B cell (primary cell): ENCODE data around the gene KPNA3. TPM values are rescaled to one million over a fixed set of nuclear protein-coding genes. Genes with fewer than 3 reads are reported as not detected.

Experiments
- ATAC-seq: fragments of 200-7000 bp; cut with Tn5 transposase; one replicate; pipeline ENCODE4 v1.10.0; 2021; ENCODE audit warnings: low read depth, mild to moderate bottlenecking, moderate number of reproducible peaks, moderate library complexity
- CTCF ChIA-PET: fragments of 350-600 bp; sonication (Branson Sonifier 250); formaldehyde crosslinking; loops from one replicate; lab custom pipeline; 2021; ENCODE audit warnings: antibody characterized with exemption, inconsistent platforms; lab: Charles Lee
- POLR2A ChIA-PET: fragments of 350-600 bp; sonication (Branson Sonifier 250); formaldehyde crosslinking; loops from one replicate; lab custom pipeline; 2021; ENCODE audit warnings: antibody characterized with exemption; lab: Charles Lee
- DNase-seq: peaks from one replicate; pipeline ENCODE4 v3.0.0; 2013
- H2AFZ ChIP-seq: 2 replicates; pipeline ENCODE4 v1.6.1; 2012; ENCODE audit warnings: mild to moderate bottlenecking, low read depth, low read length; ENCODE audit not compliant: insufficient read depth, poor library complexity, severe bottlenecking
- H3K27ac ChIP-seq, 2 donors: 1 replicate in 1 of 2; 2 replicates in 1 of 2; pipeline ENCODE4 v1.5.1; 2012 to 2013; ENCODE audit warnings: low read length in 2 of 2, mild to moderate bottlenecking in 2 of 2, moderate library complexity in 1 of 2
- H3K27me3 ChIP-seq, 4 experiments: fragments of 200-600 bp in 1 of 4; sonication (generic) in 1 of 4; replicated peaks in 1 of 4; 1 replicate in 2 of 4; 2 replicates in 2 of 4; pipeline versions ENCODE4 v1.6.1 to v1.7.0; 2013 to 2016; ENCODE audit warnings: low read length in 3 of 4, mild to moderate bottlenecking in 2 of 4, mixed read lengths in 1 of 4, moderate library complexity in 1 of 4; ENCODE audit not compliant: insufficient read depth in 4 of 4, control insufficient read depth in 3 of 4; ENCODE audit errors: control extremely low read depth in 1 of 4
- H3K36me3 ChIP-seq, 2 experiments: replicated peaks in 1 of 2; 1 replicate in 1 of 2; 2 replicates in 1 of 2; pipeline versions ENCODE4 v1.6.1 to v1.7.1; 2013; ENCODE audit warnings: low read length in 1 of 2; ENCODE audit not compliant: insufficient read depth in 2 of 2, control insufficient read depth in 1 of 2; ENCODE audit errors: control extremely low read depth in 1 of 2, extremely low read depth in 1 of 2
- H3K4me1 ChIP-seq, 2 donors: fragments of 200-600 bp in 1 of 2; sonication (generic) in 1 of 2; 1 replicate in 1 of 2; 2 replicates in 1 of 2; pipeline versions ENCODE4 v1.5.1 to v1.6.1; 2013 to 2017; ENCODE audit warnings: low read length in 2 of 2; ENCODE audit not compliant: control insufficient read depth in 2 of 2, insufficient read depth in 2 of 2
- H3K4me2 ChIP-seq: replicated peaks from 2 replicates; pipeline ENCODE3; 2012; ENCODE audit warnings: mild to moderate bottlenecking, low read depth, low read length; ENCODE audit not compliant: poor library complexity, severe bottlenecking
- H3K4me3 ChIP-seq, 5 experiments: fragments of 200-600 bp in 1 of 5; sonication (generic) in 1 of 5; 1 replicate in 3 of 5; 2 replicates in 2 of 5; pipeline versions ENCODE4 v1.5.1 to v1.7.0; 2011 to 2016; ENCODE audit warnings: low read length in 4 of 5, mild to moderate bottlenecking in 4 of 5, low read depth in 2 of 5, control low read depth in 1 of 5, moderate library complexity in 1 of 5; ENCODE audit not compliant: insufficient read depth in 1 of 5; ENCODE audit errors: control extremely low read depth in 1 of 5, extremely low read depth in 1 of 5
- H3K79me2 ChIP-seq: fragments of 200-600 bp; sonication (generic); one replicate; pipeline ENCODE4 v1.6.0; 2016; ENCODE audit warnings: low read length; ENCODE audit not compliant: control insufficient read depth, insufficient read depth
- H3K9ac ChIP-seq: fragments of 200-600 bp; sonication (generic); 2 replicates; pipeline ENCODE4 v1.6.1; 2017; ENCODE audit warnings: mild to moderate bottlenecking, low read length, moderate library complexity
- H3K9me3 ChIP-seq, 3 donors: one replicate each; pipeline versions ENCODE4 v1.6.1 to v1.7.1; 2013; ENCODE audit warnings: low read length in 2 of 3; ENCODE audit not compliant: control insufficient read depth in 2 of 3, insufficient read depth in 1 of 3; ENCODE audit errors: control extremely low read depth in 1 of 3
- H4K20me1 ChIP-seq: 2 replicates; pipeline ENCODE4 v1.6.0; 2012; ENCODE audit warnings: mild to moderate bottlenecking, low read length; ENCODE audit not compliant: insufficient read depth, control insufficient read depth, poor library complexity, severe bottlenecking
- H3K27ac Mint-ChIP-seq: one replicate; pipeline ENCODE4 v1.8.0; 2021; ENCODE audit warnings: mixed read lengths
- H3K27me3 Mint-ChIP-seq: one replicate; pipeline ENCODE4 v1.8.0; 2021; ENCODE audit warnings: mixed read lengths
- H3K4me1 Mint-ChIP-seq: one replicate; pipeline ENCODE4 v1.8.0; 2021; ENCODE audit warnings: mixed read lengths
- H3K4me3 Mint-ChIP-seq: one replicate; pipeline ENCODE4 v1.8.0; 2021; ENCODE audit warnings: mixed read lengths
- H3K9me3 Mint-ChIP-seq: one replicate; pipeline ENCODE4 v1.8.0; 2022; ENCODE audit warnings: mixed read lengths; ENCODE audit not compliant: insufficient read depth
- EZH2 ChIP-seq: IDR thresholded peaks from 2 replicates; pipeline ENCODE4 v1.6.1; 2012; ENCODE audit warnings: borderline replicate concordance, low read depth, mild to moderate bottlenecking, moderate library complexity, low read length; ENCODE audit not compliant: insufficient read depth, poor library complexity, severe bottlenecking
- WGBS: methylation state at CpG from one replicate; pipeline ENCODE4 v1.1.5; 2013; ENCODE audit warnings: missing lambda C conversion rate; ENCODE audit not compliant: insufficient coverage; 5-methylcytosine and 5-hydroxymethylcytosine counted together
- intact Hi-C: fragments of 100-400 bp; cut with micrococcal nuclease; formaldehyde crosslinking; loops from one replicate; pipeline ENCODE4 v1.10.0; 2022
- polyA plus RNA-seq: library from polyadenylated mRNA; depleted of rRNA; stranded (reverse); fragments of >200 nt; gene quantifications from 2 replicates; pipeline ENCODE4 v1.2.3, GENCODE V29; 2012
- total RNA-seq, 2 donors: library from RNA; stranded (reverse); fragments of 120-200 nt in 1 of 2; gene quantifications; 1 replicate in 1 of 2; 2 replicates in 1 of 2; pipeline versions ENCODE4 v1.2.3 to v1.2.4, GENCODE V29; 2013 to 2022
- TF ChIP-seq, protein P1 (sequence below): fragments of 200-600 bp; IDR thresholded peaks from one replicate; pipeline ENCODE4 v1.8.0; 2022; ENCODE audit warnings: antibody characterized with exemption, mild to moderate bottlenecking

KPNA3 gene
- total and polyA plus RNA-seq, 2 donors (not counting 1 experiment from before 2014, with no cell fraction given) = 7.8 to 19.7 TPM

GRCh38 chr13:49749848-49750247, 42.6 kb downstream of the KPNA3 start:
- DNase-seq = no peak
- ChIA-PET POLR2A (no interaction called here), CTCF (no interaction called here)
- Histone ChIP-seq H3K4me2 (no peak overlapping the region), H3K79me2 (peaks cover 70% of the 10 kb centered on the region), H3K27me3 (no peaks in the 10 kb centered on the region), H3K9me3 (no peaks in the 10 kb centered on the region), H3K9ac (no peak overlapping the region), H4K20me1 (peaks cover 63% of the 10 kb centered on the region), H3K27ac (no peak overlapping the region), H2AFZ (no peak overlapping the region), H3K36me3 (peaks cover 6 to 7% of the 10 kb centered on the region in 2 experiments), H3K4me1 (no peaks in the 10 kb centered on the region), H3K4me3 (no peak overlapping the region)
- no peaks in the 10 kb centered on the region for H3K9me3 Mint-ChIP-seq
- TF ChIP-seq EZH2 = no peak
- TF ChIP-seq, protein P1, sequence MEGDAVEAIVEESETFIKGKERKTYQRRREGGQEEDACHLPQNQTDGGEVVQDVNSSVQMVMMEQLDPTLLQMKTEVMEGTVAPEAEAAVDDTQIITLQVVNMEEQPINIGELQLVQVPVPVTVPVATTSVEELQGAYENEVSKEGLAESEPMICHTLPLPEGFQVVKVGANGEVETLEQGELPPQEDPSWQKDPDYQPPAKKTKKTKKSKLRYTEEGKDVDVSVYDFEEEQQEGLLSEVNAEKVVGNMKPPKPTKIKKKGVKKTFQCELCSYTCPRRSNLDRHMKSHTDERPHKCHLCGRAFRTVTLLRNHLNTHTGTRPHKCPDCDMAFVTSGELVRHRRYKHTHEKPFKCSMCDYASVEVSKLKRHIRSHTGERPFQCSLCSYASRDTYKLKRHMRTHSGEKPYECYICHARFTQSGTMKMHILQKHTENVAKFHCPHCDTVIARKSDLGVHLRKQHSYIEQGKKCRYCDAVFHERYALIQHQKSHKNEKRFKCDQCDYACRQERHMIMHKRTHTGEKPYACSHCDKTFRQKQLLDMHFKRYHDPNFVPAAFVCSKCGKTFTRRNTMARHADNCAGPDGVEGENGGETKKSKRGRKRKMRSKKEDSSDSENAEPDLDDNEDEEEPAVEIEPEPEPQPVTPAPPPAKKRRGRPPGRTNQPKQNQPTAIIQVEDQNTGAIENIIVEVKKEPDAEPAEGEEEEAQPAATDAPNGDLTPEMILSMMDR = no peak
- no CpG with 5 or more reads among the region's 2 CpGs for WGBS
- intact Hi-C loops = no loop called here
- no peak for ATAC-seq
- no peak overlapping the region for H3K27ac Mint-ChIP-seq
- no peaks in the 10 kb centered on the region for H3K27me3 Mint-ChIP-seq
- H3K4me1 Mint-ChIP-seq = peaks cover 45% of the 10 kb centered on the region
- H3K4me3 Mint-ChIP-seq = no peak overlapping the region

- CTCF ChIA-PET = interaction anchor here (0.6 to 0.7 kb wide), 2 partner anchors 165 to 262 kb away, joined by 3 to 5 read pairs; no protein-coding TSS in a partner anchor
Observed at GRCh38 chr13:49746111-49746510, 46.4 kb downstream of the KPNA3 start.

More at GRCh38 chr13:49746111-49746510, 46.4 kb downstream of the KPNA3 start:
- Mint-ChIP-seq H3K27me3 (no peaks in the 10 kb centered on the region), H3K27ac (no peak overlapping the region), H3K9me3 (no peaks in the 10 kb centered on the region), H3K4me3 (no peak overlapping the region), H3K4me1 (peaks cover 21% of the 10 kb centered on the region)
- POLR2A ChIA-PET = no interaction called here
- no peak overlapping the region for H3K9ac ChIP-seq
- intact Hi-C loops = no loop called here
- H3K27ac ChIP-seq = no peak overlapping the region
- H3K4me1 ChIP-seq = no peaks in the 10 kb centered on the region
- H3K79me2 ChIP-seq = peaks cover 34% of the 10 kb centered on the region
- H3K4me2 ChIP-seq = no peak overlapping the region
- TF ChIP-seq, protein P1 = no peak
- TF ChIP-seq EZH2 = no peak
- no peaks in the 10 kb centered on the region for H3K27me3 ChIP-seq
- H4K20me1 ChIP-seq = peaks cover 36% of the 10 kb centered on the region
- no peak overlapping the region for H2AFZ ChIP-seq
- peaks cover 12 to 21% of the 10 kb centered on the region in 2 experiments for H3K36me3 ChIP-seq
- H3K9me3 ChIP-seq = no peaks in the 10 kb centered on the region
- DNase-seq = no peak
- ATAC-seq = no peak
- no peak overlapping the region for H3K4me3 ChIP-seq
- WGBS = no CpG with 5 or more reads among the region's 5 CpGs
